Karpas-422 (cell line): ENCODE data around the gene B3GNT2. TPM values are rescaled to one million over a fixed set of nuclear protein-coding genes. Genes with fewer than 3 reads are reported as not detected.

Experiments used
- DNase-seq: peaks from one replicate; pipeline ENCODE4 v3.0.0-alpha.2; 2015
- H2AFZ ChIP-seq: fragments of 200-600 bp; sonication (generic); 2 replicates; pipeline ENCODE4 v1.6.1; 2014; ENCODE audit warnings: antibody characterized with exemption, low read length, mixed read lengths
- H3K27ac ChIP-seq: fragments of 200-600 bp; sonication (generic); 2 replicates; pipeline ENCODE4 v1.5.1; 2014; ENCODE audit warnings: mild to moderate bottlenecking, low read length, moderate library complexity
- H3K27me3 ChIP-seq: fragments of 200-600 bp; sonication (generic); 2 replicates; pipeline ENCODE4 v1.6.1; 2014; ENCODE audit warnings: low read length, mixed read lengths
- H3K36me3 ChIP-seq: fragments of 200-600 bp; sonication (generic); 2 replicates; pipeline ENCODE4 v1.6.1; 2014; ENCODE audit warnings: low read length, mixed read lengths; ENCODE audit not compliant: insufficient read depth
- H3K4me1 ChIP-seq: fragments of 200-600 bp; sonication (generic); 2 replicates; pipeline ENCODE4 v1.6.1; 2014; ENCODE audit warnings: mild to moderate bottlenecking, low read length, mixed read lengths
- H3K4me2 ChIP-seq: fragments of 200-600 bp; sonication (generic); 2 replicates; pipeline ENCODE4 v1.6.1; 2014; ENCODE audit warnings: low read length, low read depth, mild to moderate bottlenecking; ENCODE audit not compliant: poor library complexity, severe bottlenecking
- H3K4me3 ChIP-seq: fragments of 200-600 bp; sonication (generic); 2 replicates; pipeline ENCODE4 v1.5.1; 2014; ENCODE audit warnings: mild to moderate bottlenecking, antibody characterized with exemption, low read length, mixed read lengths
- H3K79me2 ChIP-seq: fragments of 200-600 bp; sonication (generic); 2 replicates; pipeline ENCODE4 v1.6.1; 2014; ENCODE audit warnings: mild to moderate bottlenecking, low read length, mixed read lengths
- H3K9ac ChIP-seq: fragments of 200-600 bp; sonication (generic); 2 replicates; pipeline ENCODE4 v1.6.0; 2014; ENCODE audit warnings: low read length
- H3K9me2 ChIP-seq: fragments of 200-600 bp; sonication (generic), shearing (Covaris generic); replicated peaks from 2 replicates; pipeline ENCODE4 v1.6.0; 2014; ENCODE audit warnings: mild to moderate bottlenecking, low read length, moderate library complexity; ENCODE audit not compliant: insufficient read depth
- H3K9me3 ChIP-seq: fragments of 300-700, 200-600 bp; sonication (generic); 2 replicates; pipeline ENCODE4 v1.6.1; 2014; ENCODE audit warnings: low read length, mixed read lengths
- H4K20me1 ChIP-seq: fragments of 200-600 bp; sonication (generic); 2 replicates; pipeline ENCODE4 v1.6.1; 2014; ENCODE audit warnings: mild to moderate bottlenecking, antibody characterized with exemption, low read length, low read depth; ENCODE audit not compliant: insufficient read depth
- total RNA-seq: library from RNA; depleted of rRNA; stranded (reverse); fragments of >200 nt; shearing (Covaris generic); gene quantifications from 2 replicates; pipeline ENCODE4 v1.2.3, GENCODE V29; 2014; ENCODE audit warnings: low replicate concordance

B3GNT2 gene
- total RNA-seq, 1 experiment from 2014 or later, result 26.9 TPM

DNA sequence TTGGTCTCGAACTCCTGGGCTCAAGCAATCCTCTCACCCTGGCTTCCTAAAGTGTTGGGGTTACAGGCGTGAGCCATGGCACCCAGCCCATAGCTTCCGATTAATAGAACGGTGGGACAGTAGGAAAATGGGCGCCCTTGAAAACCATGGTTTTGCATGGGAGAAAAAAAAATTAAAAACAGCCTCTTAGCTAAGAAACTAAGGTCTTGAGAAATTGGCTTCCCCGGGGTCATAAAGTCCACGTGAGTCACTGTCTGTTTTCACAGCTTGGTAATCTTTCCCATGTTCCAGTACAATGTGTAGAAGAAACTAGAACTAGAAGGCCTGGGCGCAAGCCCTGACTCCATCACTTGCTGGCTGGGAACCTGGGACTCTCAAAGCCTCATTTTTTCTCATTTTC is 20.7 kb downstream of the B3GNT2 start:
- no peak overlapping the region for H3K9ac ChIP-seq
- no peaks in the 10 kb centered on the region for H3K9me2 ChIP-seq
- H3K9me3 ChIP-seq, result peaks cover 19% of the 10 kb centered on the region
- peaks cover 96% of the 10 kb centered on the region for H3K79me2 ChIP-seq
- no peak for DNase-seq
- H3K4me2 ChIP-seq, result no peak overlapping the region
- no peaks in the 10 kb centered on the region for H4K20me1 ChIP-seq
- no peaks in the 10 kb centered on the region; the same call in 1 of the 2 replicates for H3K36me3 ChIP-seq
- no peak overlapping the region for H2AFZ ChIP-seq
- no peaks in the 10 kb centered on the region for H3K4me1 ChIP-seq
- no peak overlapping the region for H3K4me3 ChIP-seq
- no peak overlapping the region for H3K27ac ChIP-seq
- H3K27me3 ChIP-seq, result no peaks in the 10 kb centered on the region

DNA sequence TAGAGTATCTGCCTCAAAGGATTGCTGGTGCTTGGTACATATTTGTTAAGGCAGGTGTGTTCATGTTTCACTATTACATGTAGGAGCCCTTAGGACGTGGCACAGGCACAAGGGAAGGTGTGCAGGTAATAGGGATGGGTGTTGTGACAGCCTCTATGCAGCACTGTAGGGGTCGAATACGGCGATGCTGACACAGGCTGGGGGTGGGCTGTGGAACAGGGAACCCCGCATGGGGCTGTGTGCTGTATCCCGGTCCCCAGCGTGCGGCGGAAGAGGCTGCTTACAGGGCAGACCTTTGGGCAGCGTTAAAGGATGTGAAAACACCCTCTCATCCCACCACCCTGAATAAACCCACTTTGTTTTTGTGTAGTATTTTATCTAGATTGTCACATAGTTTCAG is 21.5 kb downstream of the B3GNT2 start:
- DNase-seq, result no peak
- Histone ChIP-seq H3K4me3 (no peak overlapping the region), H4K20me1 (no peaks in the 10 kb centered on the region), H3K9me2 (no peaks in the 10 kb centered on the region), H3K27ac (no peak overlapping the region), H3K27me3 (no peaks in the 10 kb centered on the region), H3K4me1 (no peaks in the 10 kb centered on the region), H2AFZ (no peak overlapping the region), H3K9ac (no peak overlapping the region), H3K36me3 (no peaks in the 10 kb centered on the region), H3K9me3 (peaks cover 11% of the 10 kb centered on the region), H3K4me2 (no peak overlapping the region), H3K79me2 (peaks cover 96% of the 10 kb centered on the region)

DNA sequence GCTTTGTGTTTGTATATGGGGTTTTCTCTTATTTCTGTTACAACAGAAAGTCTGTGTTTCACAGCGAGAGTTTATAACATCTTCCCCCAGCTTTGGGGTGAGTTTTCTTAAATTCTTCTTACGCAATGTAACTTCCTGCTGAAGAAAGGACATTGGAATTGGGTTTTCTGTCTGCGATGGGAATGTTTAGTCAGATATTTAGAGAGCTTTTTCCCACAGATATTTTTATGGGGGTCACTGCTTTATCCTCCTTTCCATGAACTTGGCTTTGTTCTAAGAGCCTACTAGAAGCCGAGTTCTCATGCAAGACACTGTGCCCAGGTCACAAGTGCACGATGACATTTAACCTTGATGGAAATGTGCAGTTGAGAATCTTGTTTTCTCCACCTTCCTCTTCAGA is 22.1 kb downstream of the B3GNT2 start:
- H3K36me3 ChIP-seq, result peaks cover 3% of the 10 kb centered on the region; the same call in 1 of the 2 replicates
- H3K9me2 ChIP-seq, result no peaks in the 10 kb centered on the region
- no peak for DNase-seq
- H3K4me2 ChIP-seq, result no peak overlapping the region
- no peak overlapping the region for H3K4me3 ChIP-seq
- no peaks in the 10 kb centered on the region for H4K20me1 ChIP-seq
- H3K9ac ChIP-seq, result no peak overlapping the region
- H3K79me2 ChIP-seq, result peaks cover 96% of the 10 kb centered on the region
- H3K27ac ChIP-seq, result no peak overlapping the region
- H3K4me1 ChIP-seq, result no peaks in the 10 kb centered on the region
- H3K27me3 ChIP-seq, result no peaks in the 10 kb centered on the region
- peaks cover 6% of the 10 kb centered on the region for H3K9me3 ChIP-seq
- no peak overlapping the region for H2AFZ ChIP-seq

DNA sequence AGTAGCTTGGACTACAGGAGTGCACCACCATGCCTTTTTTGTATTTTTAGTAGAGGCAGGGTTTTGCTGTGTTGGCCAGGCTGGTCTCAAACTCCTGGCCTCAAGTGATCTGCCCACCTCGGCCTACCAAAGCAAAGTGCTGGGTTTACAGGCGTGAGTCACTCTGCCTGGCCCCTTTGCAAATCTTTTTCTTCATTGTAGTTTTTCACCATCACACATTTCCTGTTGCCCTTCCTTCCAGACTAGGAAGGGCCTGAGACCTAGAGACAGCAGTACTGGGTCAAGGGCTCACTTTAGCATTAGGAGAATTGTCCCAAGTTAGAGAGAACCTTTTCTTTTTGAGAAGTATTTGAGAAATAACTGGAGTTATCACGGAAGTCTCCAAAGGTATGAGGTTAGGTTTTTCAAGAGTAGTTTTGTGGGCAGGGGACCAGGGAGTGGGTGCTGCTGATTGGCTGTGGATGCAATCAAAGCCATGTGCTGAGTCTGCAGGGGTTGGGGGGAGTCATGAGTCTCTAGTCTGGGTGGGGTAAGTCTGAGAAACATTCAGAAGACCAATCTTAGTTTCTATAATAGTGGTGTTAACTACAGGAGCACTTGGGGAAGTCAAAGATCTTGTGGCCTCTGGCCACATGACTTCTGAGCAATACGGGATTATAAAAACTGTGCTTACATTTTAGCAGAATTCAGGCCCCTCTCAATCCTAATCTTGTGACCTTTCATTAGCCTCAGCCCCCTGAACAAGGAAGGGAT is 23.7 kb downstream of the B3GNT2 start:
- no peak overlapping the region for H3K27ac ChIP-seq
- H3K4me1 ChIP-seq, result no peaks in the 10 kb centered on the region
- H3K4me3 ChIP-seq, result no peak overlapping the region
- H3K9me2 ChIP-seq, result no peaks in the 10 kb centered on the region
- no peak for DNase-seq
- H3K9ac ChIP-seq, result no peak overlapping the region
- peaks cover 3% of the 10 kb centered on the region; the same call in 1 of the 2 replicates for H3K36me3 ChIP-seq
- no peaks in the 10 kb centered on the region for H3K27me3 ChIP-seq
- peaks cover 5% of the 10 kb centered on the region for H3K9me3 ChIP-seq
- peaks cover 84% of the 10 kb centered on the region for H3K79me2 ChIP-seq
- no peak overlapping the region for H2AFZ ChIP-seq
- H3K4me2 ChIP-seq, result no peak overlapping the region
- no peaks in the 10 kb centered on the region for H4K20me1 ChIP-seq

DNA sequence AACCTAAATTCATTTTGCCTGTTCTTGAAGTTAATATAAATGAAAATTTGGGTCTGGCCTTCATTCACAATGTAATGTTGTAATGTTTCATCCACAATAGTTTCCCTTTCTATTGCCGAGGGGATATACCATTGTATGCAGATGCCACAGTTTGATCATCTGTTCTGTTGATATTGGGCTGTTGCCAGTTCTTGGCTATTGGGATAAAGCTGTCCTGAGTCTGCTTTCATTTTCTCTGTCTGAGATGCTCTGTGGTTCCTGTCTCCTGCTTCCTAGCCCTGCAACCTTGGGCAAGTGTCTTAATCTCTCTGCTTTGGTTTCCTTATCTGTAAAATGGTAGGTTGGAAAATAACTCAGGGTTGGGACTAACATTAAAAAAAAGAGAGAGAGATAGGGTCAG is 25.2 kb downstream of the B3GNT2 start:
- Histone ChIP-seq H3K9ac (no peak overlapping the region), H4K20me1 (no peaks in the 10 kb centered on the region), H3K79me2 (peaks cover 71% of the 10 kb centered on the region), H3K27ac (no peak overlapping the region), H3K4me1 (no peaks in the 10 kb centered on the region), H3K9me2 (no peaks in the 10 kb centered on the region), H2AFZ (no peak overlapping the region), H3K36me3 (peaks cover 3% of the 10 kb centered on the region; the same call in 1 of the 2 replicates), H3K9me3 (peaks cover 5% of the 10 kb centered on the region), H3K4me2 (no peak overlapping the region), H3K4me3 (no peak overlapping the region), H3K27me3 (no peaks in the 10 kb centered on the region)
- no peak for DNase-seq

DNA sequence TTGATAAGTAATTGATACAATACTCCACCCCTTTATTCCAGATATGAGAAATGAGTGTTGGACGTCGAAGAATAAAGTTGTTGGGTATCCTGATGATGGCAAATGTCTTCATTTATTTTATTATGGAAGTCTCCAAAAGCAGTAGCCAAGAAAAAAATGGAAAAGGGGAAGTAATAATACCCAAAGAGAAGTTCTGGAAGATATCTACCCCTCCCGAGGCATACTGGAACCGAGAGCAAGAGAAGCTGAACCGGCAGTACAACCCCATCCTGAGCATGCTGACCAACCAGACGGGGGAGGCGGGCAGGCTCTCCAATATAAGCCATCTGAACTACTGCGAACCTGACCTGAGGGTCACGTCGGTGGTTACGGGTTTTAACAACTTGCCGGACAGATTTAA is 26.3 kb downstream of the B3GNT2 start:
- DNase-seq, result no peak
- no peak overlapping the region for H3K4me2 ChIP-seq
- peaks cover 62% of the 10 kb centered on the region for H3K79me2 ChIP-seq
- no peak overlapping the region for H3K27ac ChIP-seq
- H2AFZ ChIP-seq, result no peak overlapping the region
- H3K36me3 ChIP-seq, result peaks cover 3% of the 10 kb centered on the region; the same call in 1 of the 2 replicates
- H3K4me3 ChIP-seq, result no peak overlapping the region
- H3K9me3 ChIP-seq, result peaks cover 5% of the 10 kb centered on the region
- H4K20me1 ChIP-seq, result no peaks in the 10 kb centered on the region
- H3K27me3 ChIP-seq, result no peaks in the 10 kb centered on the region
- no peaks in the 10 kb centered on the region for H3K9me2 ChIP-seq
- H3K4me1 ChIP-seq, result no peaks in the 10 kb centered on the region
- no peak overlapping the region for H3K9ac ChIP-seq

DNA sequence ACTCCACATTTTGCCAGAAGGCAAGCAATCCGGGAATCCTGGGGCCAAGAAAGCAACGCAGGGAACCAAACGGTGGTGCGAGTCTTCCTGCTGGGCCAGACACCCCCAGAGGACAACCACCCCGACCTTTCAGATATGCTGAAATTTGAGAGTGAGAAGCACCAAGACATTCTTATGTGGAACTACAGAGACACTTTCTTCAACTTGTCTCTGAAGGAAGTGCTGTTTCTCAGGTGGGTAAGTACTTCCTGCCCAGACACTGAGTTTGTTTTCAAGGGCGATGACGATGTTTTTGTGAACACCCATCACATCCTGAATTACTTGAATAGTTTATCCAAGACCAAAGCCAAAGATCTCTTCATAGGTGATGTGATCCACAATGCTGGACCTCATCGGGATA is 26.8 kb downstream of the B3GNT2 start:
- H3K9ac ChIP-seq, result no peak overlapping the region
- no peak overlapping the region for H3K4me3 ChIP-seq
- no peak overlapping the region for H2AFZ ChIP-seq
- H3K4me2 ChIP-seq, result no peak overlapping the region
- no peaks in the 10 kb centered on the region for H3K27me3 ChIP-seq
- peaks cover 3% of the 10 kb centered on the region; the same call in 1 of the 2 replicates for H3K36me3 ChIP-seq
- no peaks in the 10 kb centered on the region for H3K4me1 ChIP-seq
- H4K20me1 ChIP-seq, result no peaks in the 10 kb centered on the region
- H3K9me2 ChIP-seq, result no peaks in the 10 kb centered on the region
- H3K27ac ChIP-seq, result no peak overlapping the region
- peaks cover 5% of the 10 kb centered on the region for H3K9me3 ChIP-seq
- no peak for DNase-seq
- H3K79me2 ChIP-seq, result peaks cover 57% of the 10 kb centered on the region

DNA sequence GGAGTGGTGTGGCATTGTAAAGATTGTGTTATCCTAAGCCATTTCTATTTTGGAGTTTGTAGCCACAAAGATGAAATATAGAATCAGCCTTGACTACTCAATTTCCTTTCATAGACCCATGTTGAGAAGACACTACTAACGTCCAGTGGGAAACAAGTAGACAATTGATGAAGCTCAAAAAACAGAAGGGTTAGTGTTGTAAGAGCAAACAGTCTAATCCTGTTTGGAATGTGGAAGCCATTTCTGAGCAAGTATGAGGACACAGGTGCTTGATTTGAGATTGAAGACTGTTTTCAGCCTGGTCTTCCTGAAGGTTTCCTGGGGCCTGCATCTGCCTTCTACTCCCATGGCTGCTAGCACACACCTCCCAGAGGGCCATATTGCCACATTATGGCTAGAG is 29.1 kb downstream of the B3GNT2 start:
- no peak overlapping the region for H3K27ac ChIP-seq
- H4K20me1 ChIP-seq, result no peaks in the 10 kb centered on the region
- peaks cover 3% of the 10 kb centered on the region; the same call in 1 of the 2 replicates for H3K36me3 ChIP-seq
- no peaks in the 10 kb centered on the region for H3K9me3 ChIP-seq
- no peaks in the 10 kb centered on the region for H3K4me1 ChIP-seq
- H3K9ac ChIP-seq, result no peak overlapping the region
- no peaks in the 10 kb centered on the region for H3K27me3 ChIP-seq
- H3K9me2 ChIP-seq, result no peaks in the 10 kb centered on the region
- H3K79me2 ChIP-seq, result peaks cover 34% of the 10 kb centered on the region
- H2AFZ ChIP-seq, result no peak overlapping the region
- H3K4me2 ChIP-seq, result no peak overlapping the region
- no peak for DNase-seq
- no peak overlapping the region for H3K4me3 ChIP-seq
